Fibroblast of upper back skin (primary cell): ENCODE data around the gene TNNT1.
A peak's percentile ranks its signal among the peaks of the same experiment; 100 is the strongest.

ENCODE experiments used
- DNase-seq: peaks from one replicate; pipeline ENCODE4 v3.0.0-alpha.2; 2013

Gene TNNT1

DNA sequence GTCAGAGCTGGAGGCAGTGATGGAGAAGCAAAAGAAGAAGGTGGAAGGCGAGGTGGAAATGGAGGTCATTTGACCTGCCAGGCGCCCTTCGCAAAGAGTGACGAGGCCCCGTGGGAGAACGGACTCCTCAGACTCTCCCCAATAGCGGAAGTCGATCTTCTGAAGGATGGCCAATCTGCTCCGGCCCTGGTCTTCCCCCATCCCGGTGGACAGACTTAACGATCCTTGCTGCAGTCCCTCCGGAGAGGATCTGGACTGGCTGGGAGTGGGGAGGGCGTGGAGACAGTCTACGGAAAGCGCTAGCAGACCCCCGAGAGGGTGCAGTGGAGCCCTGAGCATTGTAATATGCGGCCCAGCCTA is 61.5 kb downstream of the TNNT1 start:
- no peak for DNase-seq

DNA sequence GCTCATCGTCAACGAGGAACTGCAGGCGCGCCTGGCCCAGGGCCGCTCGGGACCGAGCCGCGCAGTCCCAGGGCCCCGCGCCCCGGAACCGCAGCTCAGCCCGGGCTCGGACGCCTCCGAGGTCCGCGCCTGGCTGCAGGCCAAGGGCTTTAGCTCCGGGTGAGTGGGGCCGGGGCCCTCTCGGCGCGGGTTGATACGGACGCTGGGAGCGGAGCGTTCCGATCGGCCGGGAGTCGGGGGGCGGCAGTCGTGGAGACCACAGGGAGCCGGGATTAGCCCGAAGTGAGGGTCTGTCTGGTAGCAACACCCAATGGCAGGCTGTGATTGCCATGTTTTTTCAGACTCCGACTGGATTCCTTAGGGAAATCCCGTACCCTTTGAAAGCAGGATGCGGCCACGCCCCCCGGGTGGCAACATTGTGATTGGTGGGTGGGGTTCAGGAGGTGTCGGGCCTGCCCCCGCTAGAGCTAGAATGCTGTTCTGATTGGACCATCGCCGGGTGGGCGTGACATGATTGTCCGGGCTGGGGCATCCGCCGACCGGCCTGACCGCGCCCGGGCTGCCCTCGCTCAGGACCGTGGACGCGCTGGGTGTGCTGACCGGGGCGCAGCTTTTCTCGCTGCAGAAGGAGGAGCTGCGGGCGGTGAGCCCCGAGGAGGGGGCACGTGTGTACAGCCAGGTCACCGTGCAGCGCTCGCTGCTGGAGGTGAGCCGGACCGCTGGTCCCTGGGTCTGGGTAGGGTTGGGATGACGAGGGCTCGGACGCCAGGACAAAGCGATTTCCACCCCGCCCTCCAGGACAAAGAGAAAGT is 62.1 kb downstream of the TNNT1 start:
- DNase-seq = peak; percentile 89

GRCh38 chr19:55085923-55086715 is 62.9 kb downstream of the TNNT1 start:
- DNase-seq = no peak

GRCh38 chr19:55084416-55084815 is 64.6 kb downstream of the TNNT1 start:
- no peak for DNase-seq

DNA sequence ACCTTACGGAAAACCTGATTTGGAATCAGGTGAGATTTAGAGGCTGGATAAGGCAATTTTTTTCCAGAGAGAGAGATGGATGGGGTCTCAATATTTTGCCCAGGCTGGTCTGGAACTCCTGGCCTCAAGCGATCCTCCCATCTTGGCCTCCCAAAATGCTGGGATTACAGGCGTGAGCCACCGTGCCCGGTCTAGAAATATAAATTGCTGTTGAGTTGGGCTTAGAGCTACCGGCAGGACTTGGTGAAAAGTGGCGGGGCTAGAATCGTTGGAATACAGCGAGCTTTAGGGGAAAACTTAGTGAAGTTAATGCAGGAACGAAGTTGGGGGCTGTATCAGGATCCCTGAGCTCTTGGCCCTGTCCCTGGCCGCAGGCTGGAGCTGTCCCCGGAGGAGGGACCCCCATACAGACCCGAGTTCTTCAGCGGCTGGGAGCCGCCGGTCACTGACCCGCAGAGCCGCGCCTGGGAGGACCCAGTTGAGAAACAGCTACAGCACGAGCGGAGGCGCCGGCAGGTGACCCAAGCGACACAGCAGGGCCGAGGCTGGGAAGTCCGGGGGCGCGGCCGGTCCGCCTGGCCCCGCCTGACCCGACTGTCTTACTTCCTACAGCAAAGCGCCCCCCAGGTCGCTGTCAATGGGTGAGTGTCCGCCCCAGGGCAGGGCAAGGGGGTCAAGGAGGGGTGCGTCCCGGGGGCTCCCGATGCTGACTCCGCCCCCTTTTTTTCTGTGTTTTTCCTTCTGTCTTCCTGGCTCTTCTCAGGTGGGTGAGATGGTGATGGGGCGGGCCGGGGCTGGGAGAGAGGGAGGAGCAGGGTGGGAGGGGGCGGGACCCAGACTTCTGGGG is 65.8 kb downstream of the TNNT1 start:
- no peak for DNase-seq
